ENCODE results near the gene BARHL1.

GRCh38 chr9:132547976-132548730 lies 34.3 kb upstream of the BARHL1 start:
- no peak for TF ChIP-seq CTCF (IDR thresholded peaks at IDR 0.05)
- TF ChIP-seq POLR2A (IDR thresholded peaks at IDR 0.05): no peak
- TF ChIP-seq POLR2AphosphoS5 (IDR thresholded peaks at IDR 0.05): no peak

All from stomach (tissue), 4 donors.